ENCODE measurements around the gene CORO1C.
"Not testable (repeated sequence)": the region's sequence is repeated elsewhere in the genome, so short reads cannot be mapped to it uniquely, and the experiment has no call there.

CORO1C gene

DNA sequence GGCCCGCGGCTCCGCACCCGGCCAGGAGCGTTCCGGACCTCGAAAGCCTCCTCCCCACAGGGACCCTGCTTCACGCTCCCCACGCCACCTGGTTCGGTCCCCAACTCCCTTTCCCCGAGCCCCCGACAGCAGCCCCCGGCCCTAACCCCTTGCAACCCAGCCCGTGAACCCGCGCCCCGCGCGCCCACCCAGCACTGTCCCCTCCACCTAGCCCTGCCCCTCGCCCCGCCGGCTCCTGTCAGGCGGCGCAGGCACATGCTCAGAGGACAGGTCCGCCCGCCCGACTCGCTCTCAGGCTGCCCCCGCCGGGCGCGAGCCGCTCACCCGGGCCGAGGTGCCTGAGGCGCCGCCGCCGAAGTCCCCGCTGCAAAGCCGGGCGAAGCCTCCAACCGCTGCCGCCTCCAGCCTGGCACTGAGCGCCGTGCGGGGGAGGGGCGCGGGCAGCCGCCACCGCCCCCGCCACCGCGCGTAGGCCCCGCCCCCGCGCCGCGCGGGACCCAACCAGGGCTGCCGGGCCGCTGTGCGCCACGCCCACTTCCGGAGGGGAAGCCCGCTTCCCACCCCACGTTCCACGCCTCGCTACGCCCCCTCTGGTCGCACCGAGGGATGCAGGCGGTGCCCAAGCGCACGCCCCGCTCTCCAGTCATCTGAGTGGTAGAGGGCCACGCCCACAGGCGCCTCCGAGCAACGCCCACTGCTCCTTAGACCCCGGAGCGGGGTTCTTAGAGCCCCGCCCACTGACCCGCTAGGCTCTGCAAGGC lies at the start of gene CORO1C:
Gene CORO1C (minus strand): TSS at position 414 of the 761 bp plus-strand sequence. CDS start 30,200 bp downstream, outside the sequence.
- Mint-ChIP-seq H3K4me3 (peak within 1 kb of the TSS; percentile 88), H3K9me3 (no peaks in the 10 kb centered on the region), H3K27me3 (no peaks in the 10 kb centered on the region), H3K4me1 (peaks cover 41% of the 10 kb centered on the region), H3K36me3 (ENCODE audit: low read depth) (no peaks in the 10 kb centered on the region), H3K27ac (peak within 1 kb of the TSS; percentile 91)
- ATAC-seq (peak; percentile 72), DNase-seq (peak; percentile 98)

DNA sequence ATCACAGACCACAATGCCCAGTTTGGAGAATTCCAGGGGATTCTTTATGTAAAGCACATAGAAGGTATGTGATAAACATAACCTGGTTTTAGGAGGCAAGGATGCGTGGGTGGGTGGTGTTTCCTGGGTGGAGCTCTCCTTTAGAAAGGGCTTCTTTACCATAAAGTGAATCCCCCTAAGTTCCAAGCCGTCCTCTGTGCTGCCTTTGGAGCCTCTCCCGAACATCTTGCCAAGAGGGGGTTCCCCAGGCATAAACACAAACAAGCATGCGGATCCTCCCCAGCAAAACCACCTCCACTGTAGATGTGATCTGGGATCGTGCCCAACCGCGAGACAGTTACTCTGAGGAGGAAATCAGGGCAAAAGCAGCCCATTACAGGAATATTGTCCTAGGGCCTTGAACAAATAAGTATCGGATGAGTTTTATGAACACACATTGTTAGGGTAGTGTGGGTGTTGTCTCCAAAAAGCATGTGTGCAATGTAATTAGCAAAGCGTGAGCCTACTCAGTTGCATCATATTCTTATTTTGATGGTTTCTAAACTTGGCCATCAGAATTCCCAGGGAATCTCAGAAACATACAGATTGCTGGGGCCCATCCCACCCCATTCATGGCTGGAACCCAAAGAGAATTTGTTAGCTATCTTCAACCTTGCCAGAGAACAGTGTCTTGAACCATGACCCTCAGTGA lies 48.8 kb upstream of the CORO1C start:
- Mint-ChIP-seq H3K27ac (no peak overlapping the region), H3K36me3 (ENCODE audit: low read depth) (no peaks in the 10 kb centered on the region), H3K27me3 (no peaks in the 10 kb centered on the region), H3K9me3 (no peaks in the 10 kb centered on the region), H3K4me1 (peaks cover 2% of the 10 kb centered on the region), H3K4me3 (no peak overlapping the region)
- DNase-seq = no peak
- ATAC-seq = no peak

DNA sequence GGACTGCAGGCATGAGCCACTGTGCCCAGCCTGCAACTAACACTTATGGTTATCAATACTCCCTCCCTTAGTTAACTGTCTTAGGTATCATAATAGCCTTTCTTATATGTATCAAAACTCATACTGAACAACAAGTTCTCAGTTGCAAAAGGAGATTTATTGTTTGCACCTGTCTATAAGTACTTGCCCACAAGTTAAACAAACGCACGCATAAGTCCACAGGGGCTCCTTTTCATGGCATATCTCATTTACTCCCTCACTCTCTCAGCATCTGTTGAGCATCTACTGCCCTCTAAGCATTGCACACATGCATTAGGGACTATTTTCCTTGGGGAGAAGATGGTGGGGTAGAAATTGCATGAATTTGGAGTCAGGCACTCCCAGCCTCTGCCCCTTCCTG lies 46.7 kb upstream of the CORO1C start:
- no peaks in the 10 kb centered on the region for H3K9me3 Mint-ChIP-seq
- H3K27me3 Mint-ChIP-seq = no peaks in the 10 kb centered on the region
- H3K4me1 Mint-ChIP-seq = peaks cover 2% of the 10 kb centered on the region

DNA sequence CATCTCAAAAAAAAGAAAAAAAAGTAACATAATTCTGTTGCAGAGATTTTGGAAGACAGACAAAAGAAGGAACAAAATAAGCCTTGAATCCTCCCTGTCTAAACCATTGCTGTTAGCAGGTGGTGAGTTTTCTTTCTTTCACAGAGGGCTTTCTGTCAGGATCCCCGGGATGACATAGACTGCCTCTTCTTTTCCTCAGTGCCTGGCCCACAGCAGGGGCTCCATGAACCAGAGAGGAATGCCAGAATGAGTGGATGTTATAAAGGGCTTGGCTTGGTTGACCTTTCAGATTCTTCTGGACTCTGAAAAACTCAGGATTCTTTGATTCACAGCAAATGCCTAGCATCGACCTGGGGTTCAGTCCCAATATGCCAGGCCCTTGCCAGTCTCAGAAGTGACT lies 45.8 kb upstream of the CORO1C start:
- Mint-ChIP-seq H3K36me3 (ENCODE audit: low read depth) (no peaks in the 10 kb centered on the region), H3K27ac (no peak overlapping the region), H3K4me3 (no peak overlapping the region), H3K9me3 (no peaks in the 10 kb centered on the region), H3K27me3 (no peaks in the 10 kb centered on the region), H3K4me1 (peaks cover 2% of the 10 kb centered on the region)
- DNase-seq (no peak), ATAC-seq (no peak)

More for the DNA sequence above, 46.7 kb upstream of the CORO1C start:
- H3K36me3 Mint-ChIP-seq (ENCODE audit: low read depth) = no peaks in the 10 kb centered on the region
- DNase-seq (no peak), ATAC-seq (no peak)
- no peak overlapping the region for H3K4me3 Mint-ChIP-seq
- no peak overlapping the region for H3K27ac Mint-ChIP-seq

DNA sequence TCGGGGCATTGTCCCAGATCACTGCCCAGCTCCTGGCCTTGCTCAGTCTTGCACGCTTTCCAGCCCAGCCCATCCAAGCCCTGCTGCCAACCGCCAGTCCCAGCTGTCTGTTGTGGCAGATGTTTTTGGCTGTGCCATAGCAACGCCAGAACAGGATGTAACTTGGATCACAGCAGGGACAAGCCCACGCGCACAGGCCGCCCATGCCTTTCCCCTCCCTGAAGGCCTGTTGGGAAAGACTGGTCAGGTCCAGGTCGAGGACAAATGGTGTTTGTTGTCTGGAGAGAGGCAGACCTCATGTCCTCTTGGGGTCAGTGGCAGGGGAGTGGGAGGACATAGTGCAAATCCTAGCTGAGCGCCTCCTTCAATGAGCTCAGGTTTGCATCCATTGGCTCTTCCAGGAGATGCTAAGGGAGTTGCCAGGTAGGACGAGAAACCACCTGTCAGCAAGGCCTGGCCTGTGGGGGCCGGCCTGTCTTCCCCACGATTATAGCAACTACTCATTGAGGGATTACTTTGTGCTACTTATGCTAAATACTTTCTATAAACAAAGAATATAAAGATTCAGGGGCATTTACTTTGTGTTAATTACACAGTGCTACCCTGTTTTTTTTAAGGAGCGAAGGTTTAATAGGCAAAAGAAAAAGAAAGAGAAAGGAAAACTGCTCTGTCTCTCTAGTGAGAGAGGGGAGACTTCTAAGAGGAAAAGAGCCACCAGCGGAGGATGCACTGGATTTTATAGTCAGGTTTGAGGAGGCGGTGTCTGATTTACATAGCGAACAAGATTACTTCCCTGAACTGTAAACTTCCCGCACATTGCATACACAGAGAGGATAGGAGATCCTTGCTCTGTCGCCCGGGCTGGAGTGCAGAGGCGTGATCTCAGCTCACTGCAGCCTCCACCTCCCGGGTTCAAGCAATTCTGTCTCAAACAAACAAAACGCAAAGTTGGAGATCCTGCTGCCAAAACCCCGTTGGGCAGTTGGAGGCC lies 42.8 kb upstream of the CORO1C start:
- Mint-ChIP-seq H3K4me1 (peaks cover 3% of the 10 kb centered on the region), H3K4me3 (no peak overlapping the region), H3K27ac (no peak overlapping the region), H3K27me3 (no peaks in the 10 kb centered on the region), H3K36me3 (ENCODE audit: low read depth) (no peaks in the 10 kb centered on the region), H3K9me3 (no peaks in the 10 kb centered on the region)
- DNase-seq = no peak
- no peak for ATAC-seq

DNA sequence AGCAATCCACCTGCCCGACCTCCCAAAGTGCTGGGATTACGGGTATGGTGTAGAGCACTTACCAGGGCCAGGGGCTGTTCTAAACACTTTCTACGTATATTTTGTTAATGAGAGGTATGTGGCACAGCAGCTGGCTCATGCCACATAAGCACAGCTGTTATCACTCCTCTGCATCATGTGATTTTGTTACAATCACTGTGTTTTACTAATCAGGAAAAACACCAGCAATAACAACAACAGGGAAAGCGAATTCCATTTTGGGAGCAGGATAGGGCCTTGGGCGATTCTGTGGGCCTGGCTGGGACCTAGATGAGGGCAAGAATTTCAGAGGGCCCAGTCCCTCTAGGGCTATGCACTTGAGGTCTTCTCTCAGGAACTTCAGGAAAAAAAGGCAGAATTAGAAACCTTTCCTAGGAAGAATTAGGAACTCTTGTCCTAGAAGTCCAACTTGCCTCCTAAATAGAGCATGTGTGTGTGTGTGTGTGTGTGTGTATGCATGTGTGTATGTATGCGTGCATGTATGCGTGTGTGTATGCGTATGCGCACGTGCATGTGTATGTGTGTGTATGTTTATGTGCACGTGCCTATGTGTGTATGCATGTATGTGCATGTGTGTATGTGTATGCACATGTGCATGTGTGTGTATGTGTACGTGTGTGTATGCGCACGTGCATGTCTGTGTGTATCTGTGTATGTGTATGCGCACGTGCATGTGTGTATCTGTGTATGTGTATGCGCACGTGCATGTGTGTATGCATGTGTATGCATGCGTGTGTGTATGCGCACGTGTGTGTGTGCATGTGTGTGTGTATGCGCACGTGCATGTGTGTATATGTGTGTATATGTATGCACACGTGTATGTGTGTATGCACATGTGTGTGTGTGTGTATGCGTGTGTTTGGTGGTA lies 41.8 kb upstream of the CORO1C start:
- DNase-seq (no peak), ATAC-seq (no peak)
- Mint-ChIP-seq H3K9me3 (no peaks in the 10 kb centered on the region), H3K27me3 (peaks cover 2% of the 10 kb centered on the region), H3K36me3 (ENCODE audit: low read depth) (no peaks in the 10 kb centered on the region), H3K4me3 (no peak overlapping the region), H3K27ac (no peak overlapping the region), H3K4me1 (peaks cover 5% of the 10 kb centered on the region)

DNA sequence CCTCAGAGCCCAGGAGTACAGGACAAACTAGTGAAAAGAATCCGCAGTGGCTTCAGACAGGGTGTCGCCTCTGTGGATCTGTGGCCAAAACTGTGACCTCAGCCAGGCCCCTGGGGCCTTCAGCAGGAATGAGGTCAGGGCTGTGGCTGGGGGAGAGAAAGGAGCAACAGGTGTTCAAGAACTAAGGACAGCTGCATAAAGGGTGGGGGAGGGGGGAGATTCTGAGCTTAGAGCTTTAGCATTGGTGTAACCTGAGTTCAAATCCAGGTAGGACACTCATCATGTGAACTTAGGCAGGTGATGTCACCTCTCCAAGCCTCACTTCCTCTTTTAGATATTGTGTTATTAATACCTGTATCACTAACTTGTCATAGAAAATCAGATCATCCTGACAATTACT lies 40.9 kb upstream of the CORO1C start:
- H3K9me3 Mint-ChIP-seq = no peaks in the 10 kb centered on the region
- ATAC-seq (no peak), DNase-seq (no peak)
- H3K4me3 Mint-ChIP-seq = no peak overlapping the region
- H3K27me3 Mint-ChIP-seq = peaks cover 4% of the 10 kb centered on the region
- peaks cover 5% of the 10 kb centered on the region for H3K4me1 Mint-ChIP-seq
- H3K36me3 Mint-ChIP-seq (ENCODE audit: low read depth) = no peaks in the 10 kb centered on the region
- H3K27ac Mint-ChIP-seq = no peak overlapping the region

DNA sequence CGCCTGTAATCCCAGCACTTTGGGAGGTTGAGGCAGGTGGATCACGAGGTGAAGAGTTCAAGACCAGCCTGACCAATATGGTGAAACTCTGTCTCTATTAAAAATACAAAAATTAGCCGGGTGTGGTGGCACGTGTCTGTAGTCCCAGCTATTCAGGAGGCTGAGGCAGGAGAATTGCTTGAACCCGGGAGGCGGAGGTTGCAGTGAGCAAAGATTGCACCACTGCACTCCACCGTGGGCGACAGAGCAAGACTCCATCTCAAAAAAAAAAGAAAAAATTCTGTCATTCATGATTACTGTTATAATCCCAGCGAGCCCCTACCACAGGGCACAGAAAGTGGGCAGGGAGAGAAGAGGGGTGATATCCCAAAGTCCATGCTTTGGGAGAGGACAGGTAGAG lies 40.5 kb upstream of the CORO1C start:
- not testable (repeated sequence) for H3K9me3 Mint-ChIP-seq; H3K36me3 Mint-ChIP-seq (ENCODE audit: low read depth); H3K4me1 Mint-ChIP-seq; ATAC-seq; H3K27ac Mint-ChIP-seq; H3K4me3 Mint-ChIP-seq; H3K27me3 Mint-ChIP-seq; DNase-seq

DNA sequence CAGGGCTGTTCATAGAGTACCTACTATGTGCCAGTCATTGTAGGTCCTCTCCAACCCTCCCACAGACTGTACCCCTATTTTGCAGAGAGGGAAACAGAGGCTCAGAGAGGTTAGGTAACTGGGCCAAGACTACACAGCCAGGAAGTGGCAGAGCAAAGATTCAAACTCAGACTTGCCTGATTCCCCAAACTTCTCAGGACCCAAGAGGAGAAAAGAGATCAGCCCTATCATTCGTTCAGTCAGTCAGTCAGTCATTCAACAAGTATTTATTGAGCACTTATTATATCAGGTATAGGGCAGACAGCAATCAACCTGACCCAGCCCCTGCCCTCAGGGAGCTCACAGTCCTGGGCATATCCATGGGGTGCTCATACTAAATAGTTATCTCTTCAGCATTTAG lies 39.6 kb upstream of the CORO1C start:
- Mint-ChIP-seq H3K4me1 (peaks cover 5% of the 10 kb centered on the region), H3K9me3 (no peaks in the 10 kb centered on the region), H3K4me3 (no peak overlapping the region), H3K27ac (no peak overlapping the region), H3K36me3 (ENCODE audit: low read depth) (no peaks in the 10 kb centered on the region), H3K27me3 (peaks cover 4% of the 10 kb centered on the region)
- DNase-seq = no peak
- ATAC-seq = no peak

DNA sequence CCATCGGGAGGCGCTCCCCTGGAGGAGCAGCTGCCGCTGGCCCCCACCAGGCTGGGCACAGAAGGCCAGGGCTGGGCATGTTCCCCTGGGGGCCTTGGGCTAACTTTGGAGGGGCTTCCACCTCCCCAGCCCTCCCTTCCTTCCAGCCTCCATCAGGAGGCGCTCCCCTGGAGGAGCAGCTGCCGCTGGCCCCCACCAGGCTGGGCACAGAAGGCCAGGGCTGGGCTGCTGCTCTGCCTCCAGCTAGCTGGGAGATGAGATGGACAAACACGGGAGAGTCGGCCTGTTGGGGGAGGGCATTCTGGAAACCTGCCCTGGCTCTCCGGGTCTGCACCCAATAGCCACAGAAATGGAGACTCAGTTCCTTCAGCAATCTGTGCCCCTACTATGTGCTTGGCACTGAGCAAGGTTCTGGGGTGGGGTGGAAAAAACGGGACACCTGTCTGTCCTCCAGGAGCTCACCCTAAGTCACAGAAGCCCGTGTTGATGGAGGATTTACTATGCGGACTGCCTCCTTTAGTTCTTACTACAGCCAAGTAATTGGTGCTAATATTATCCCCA lies 39.0 kb upstream of the CORO1C start:
- no peak for DNase-seq
- no peak for ATAC-seq
- Mint-ChIP-seq H3K27me3 (peaks cover 4% of the 10 kb centered on the region), H3K4me1 (peaks cover 5% of the 10 kb centered on the region), H3K27ac (no peak overlapping the region), H3K4me3 (no peak overlapping the region), H3K36me3 (ENCODE audit: low read depth) (no peaks in the 10 kb centered on the region), H3K9me3 (no peaks in the 10 kb centered on the region)

DNA sequence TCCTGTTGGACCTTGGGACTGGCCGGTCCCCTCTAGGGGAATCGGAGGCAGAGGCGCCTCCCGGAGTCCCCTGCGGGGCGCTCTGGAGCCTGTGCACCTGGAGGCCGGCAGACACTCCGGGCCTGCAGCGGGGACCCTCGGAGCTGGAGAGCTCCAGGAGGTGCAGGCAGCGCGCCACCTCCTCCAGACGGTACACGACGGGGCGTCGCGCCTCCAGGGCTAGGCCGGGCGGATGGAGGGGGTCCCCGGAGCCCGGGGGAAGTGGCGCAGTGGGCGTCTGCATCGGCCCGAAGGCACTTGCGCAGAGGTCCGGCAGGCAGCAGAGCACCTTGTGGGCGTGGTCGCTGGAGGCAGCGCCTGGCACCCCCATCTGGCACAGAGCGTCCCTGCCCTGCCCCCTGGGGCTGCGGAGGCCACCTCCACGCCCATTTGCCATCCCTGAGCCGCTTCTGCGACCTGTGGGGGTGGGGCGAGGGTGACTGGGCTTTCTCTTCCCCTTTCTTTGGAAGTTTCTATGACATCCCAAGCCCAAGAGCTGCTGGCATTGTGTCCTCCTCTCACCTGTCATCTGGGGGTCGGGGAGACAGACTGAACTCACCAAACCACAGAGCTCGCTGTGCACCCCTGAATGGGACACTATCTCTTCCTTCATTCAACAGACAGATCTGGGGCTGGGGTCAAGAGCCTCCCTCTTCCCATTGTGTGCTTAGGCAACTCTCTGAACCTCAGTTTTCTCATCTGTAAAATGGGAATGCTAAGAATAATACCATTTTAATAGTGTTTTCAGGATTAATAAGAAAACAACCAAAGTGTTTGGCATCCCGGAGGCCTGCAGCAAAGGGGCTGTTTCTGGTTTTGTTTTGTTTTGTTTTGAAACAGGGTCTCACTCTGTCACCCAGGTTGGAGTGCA lies 37.5 kb upstream of the CORO1C start:
- peak overlapping the region; percentile 29 for H3K4me3 Mint-ChIP-seq

DNA sequence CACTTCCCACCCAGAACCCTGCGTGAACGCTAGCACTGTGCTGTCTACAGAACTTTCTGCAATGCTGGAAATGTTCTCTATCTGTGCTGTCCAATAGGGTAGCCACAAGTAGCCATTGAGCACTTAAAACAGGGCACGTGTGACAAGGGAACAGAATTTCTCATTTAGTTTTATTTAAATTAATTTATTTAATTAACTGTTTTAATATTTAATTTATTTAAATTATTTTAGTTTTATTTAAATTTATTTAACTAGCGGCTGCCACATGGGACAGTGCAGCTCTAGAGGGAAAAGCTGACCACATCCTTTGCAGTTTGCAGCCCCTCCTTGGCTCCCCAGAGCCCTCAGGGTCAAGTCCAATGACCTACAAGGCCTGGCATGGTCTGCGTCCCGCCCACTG lies 35.0 kb upstream of the CORO1C start:
- Mint-ChIP-seq H3K27me3 (peaks cover 4% of the 10 kb centered on the region), H3K4me1 (peaks cover 5% of the 10 kb centered on the region), H3K9me3 (no peaks in the 10 kb centered on the region), H3K4me3 (no peak overlapping the region), H3K27ac (no peak overlapping the region), H3K36me3 (ENCODE audit: low read depth) (no peaks in the 10 kb centered on the region)
- no peak for ATAC-seq
- no peak for DNase-seq

More for the DNA sequence above, 37.5 kb upstream of the CORO1C start:
- no peaks in the 10 kb centered on the region for H3K36me3 Mint-ChIP-seq (ENCODE audit: low read depth)
- H3K27me3 Mint-ChIP-seq = peaks cover 4% of the 10 kb centered on the region
- no peak overlapping the region for H3K27ac Mint-ChIP-seq
- H3K4me1 Mint-ChIP-seq = peaks cover 5% of the 10 kb centered on the region
- H3K9me3 Mint-ChIP-seq = no peaks in the 10 kb centered on the region
- ATAC-seq (peak; percentile 64), DNase-seq (peak; percentile 34)
